Upper lobe of right lung (tissue), 1 donor: ENCODE data around the gene B3GNT8. TPM values are rescaled to one million over a fixed set of nuclear protein-coding genes. Genes with fewer than 3 reads are reported as not detected.

ENCODE experiments used
- ATAC-seq: fragments of 200-7000 bp; cut with Tn5 transposase; one replicate; pipeline ENCODE4 v1.9.1; 2020; ENCODE audit warnings: mild to moderate bottlenecking, moderate library complexity
- DNase-seq: peaks from one replicate; pipeline ENCODE4 v3.0.0-alpha.2; 2020
- H3K27ac ChIP-seq: fragments of 200-600 bp; one replicate; pipeline ENCODE4 v1.8.0; 2022
- H3K27me3 ChIP-seq: fragments of 200-600 bp; one replicate; pipeline ENCODE4 v1.8.0; 2022; ENCODE audit warnings: mild to moderate bottlenecking
- H3K36me3 ChIP-seq: fragments of 200-600 bp; one replicate; pipeline ENCODE4 v1.8.0; 2022
- H3K4me1 ChIP-seq: fragments of 200-600 bp; one replicate; pipeline ENCODE4 v1.8.0; 2022
- H3K4me3 ChIP-seq: fragments of 200-600 bp; one replicate; pipeline ENCODE4 v1.8.0; 2022; ENCODE audit warnings: mild to moderate bottlenecking
- H3K9me3 ChIP-seq: fragments of 200-600 bp; one replicate; pipeline ENCODE4 v1.8.0; 2022
- intact Hi-C: fragments of 100-400 bp; cut with DNase I; formaldehyde crosslinking; loops from one replicate; pipeline ENCODE4 v1.11.0; 2022
- total RNA-seq: library from RNA; stranded (reverse); fragmentation: NEBNext Ultra II Directional; extraction: Animal tissue kit (Norgen Biotek cat#: 25700); gene quantifications from one replicate; pipeline ENCODE4 v1.2.1, GENCODE V29; 2021
- TF ChIP-seq, protein P1 (sequence below): fragments of 200-600 bp; IDR thresholded peaks from one replicate; pipeline ENCODE4 v1.8.0; 2022; ENCODE audit warnings: antibody characterized with exemption
- donor health status: DM: no; HTN: yes; CAD: no; lungs with severe emphysema.

The B3GNT8 gene
- total RNA-seq, 1 donor from 2014 or later: 31.3 TPM

DNA sequence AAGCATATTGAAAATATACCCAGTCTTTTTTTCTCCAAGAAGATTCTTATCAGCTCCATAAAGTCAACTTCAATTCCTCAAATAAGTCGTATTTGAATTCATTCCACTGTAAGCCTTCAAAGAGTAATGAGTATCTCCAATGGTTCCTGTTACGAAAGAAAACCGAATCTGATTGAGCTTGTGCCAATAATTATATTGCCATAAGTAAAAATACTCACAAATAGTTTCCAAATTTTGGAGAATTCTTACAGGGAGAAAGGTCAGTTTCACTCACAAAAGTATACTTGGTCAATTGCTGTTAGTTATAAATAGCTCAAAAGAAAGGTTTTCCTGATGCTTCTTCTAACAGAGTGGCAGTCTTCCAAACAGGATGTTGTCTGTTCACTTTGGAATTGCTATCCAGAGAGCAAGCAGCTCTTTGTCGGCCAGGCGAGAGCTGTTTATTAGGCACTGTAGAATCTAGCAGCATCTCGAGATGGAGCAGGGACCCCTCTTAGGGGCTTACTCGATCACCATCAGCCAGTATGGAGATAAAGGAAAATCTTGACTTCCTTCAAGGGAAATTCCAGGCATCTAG is 29.3 kb upstream of the B3GNT8 start:
- H3K4me1 ChIP-seq: peaks cover 16% of the 10 kb centered on the region
- no peaks in the 10 kb centered on the region for H3K27me3 ChIP-seq
- H3K9me3 ChIP-seq: no peaks in the 10 kb centered on the region
- ATAC-seq (no peak), DNase-seq (no peak)
- H3K27ac ChIP-seq: no peak overlapping the region
- TF ChIP-seq, protein P1, sequence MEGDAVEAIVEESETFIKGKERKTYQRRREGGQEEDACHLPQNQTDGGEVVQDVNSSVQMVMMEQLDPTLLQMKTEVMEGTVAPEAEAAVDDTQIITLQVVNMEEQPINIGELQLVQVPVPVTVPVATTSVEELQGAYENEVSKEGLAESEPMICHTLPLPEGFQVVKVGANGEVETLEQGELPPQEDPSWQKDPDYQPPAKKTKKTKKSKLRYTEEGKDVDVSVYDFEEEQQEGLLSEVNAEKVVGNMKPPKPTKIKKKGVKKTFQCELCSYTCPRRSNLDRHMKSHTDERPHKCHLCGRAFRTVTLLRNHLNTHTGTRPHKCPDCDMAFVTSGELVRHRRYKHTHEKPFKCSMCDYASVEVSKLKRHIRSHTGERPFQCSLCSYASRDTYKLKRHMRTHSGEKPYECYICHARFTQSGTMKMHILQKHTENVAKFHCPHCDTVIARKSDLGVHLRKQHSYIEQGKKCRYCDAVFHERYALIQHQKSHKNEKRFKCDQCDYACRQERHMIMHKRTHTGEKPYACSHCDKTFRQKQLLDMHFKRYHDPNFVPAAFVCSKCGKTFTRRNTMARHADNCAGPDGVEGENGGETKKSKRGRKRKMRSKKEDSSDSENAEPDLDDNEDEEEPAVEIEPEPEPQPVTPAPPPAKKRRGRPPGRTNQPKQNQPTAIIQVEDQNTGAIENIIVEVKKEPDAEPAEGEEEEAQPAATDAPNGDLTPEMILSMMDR: no peak
- H3K36me3 ChIP-seq: no peaks in the 10 kb centered on the region
- intact Hi-C loops: no loop called here
- no peak overlapping the region for H3K4me3 ChIP-seq

DNA sequence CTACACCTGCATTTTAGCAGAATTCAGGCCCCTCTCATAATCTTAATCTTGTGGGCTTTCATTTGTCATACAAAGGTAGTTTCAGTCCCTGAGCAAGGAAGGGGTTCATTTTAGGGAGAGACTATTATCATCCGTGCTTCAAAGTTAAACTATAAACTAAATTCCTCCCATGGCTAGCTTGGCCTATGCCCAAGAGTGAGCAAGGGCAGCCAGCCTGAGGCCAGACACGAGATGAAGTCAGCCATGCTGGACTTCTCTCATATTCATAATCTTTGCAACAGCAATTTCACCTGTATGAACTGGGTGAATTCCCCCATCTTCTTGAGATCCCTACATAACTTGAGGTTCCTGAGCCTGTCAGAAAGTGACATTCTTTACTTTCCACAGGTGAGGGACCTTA is 28.8 kb upstream of the B3GNT8 start:
- peaks cover 16% of the 10 kb centered on the region for H3K4me1 ChIP-seq
- H3K4me3 ChIP-seq: no peak overlapping the region
- no peaks in the 10 kb centered on the region for H3K27me3 ChIP-seq
- no peaks in the 10 kb centered on the region for H3K36me3 ChIP-seq
- no peak for ATAC-seq
- DNase-seq: no peak
- TF ChIP-seq, protein P1: no peak
- H3K27ac ChIP-seq: no peak overlapping the region
- intact Hi-C loops: no loop called here
- H3K9me3 ChIP-seq: no peaks in the 10 kb centered on the region

DNA sequence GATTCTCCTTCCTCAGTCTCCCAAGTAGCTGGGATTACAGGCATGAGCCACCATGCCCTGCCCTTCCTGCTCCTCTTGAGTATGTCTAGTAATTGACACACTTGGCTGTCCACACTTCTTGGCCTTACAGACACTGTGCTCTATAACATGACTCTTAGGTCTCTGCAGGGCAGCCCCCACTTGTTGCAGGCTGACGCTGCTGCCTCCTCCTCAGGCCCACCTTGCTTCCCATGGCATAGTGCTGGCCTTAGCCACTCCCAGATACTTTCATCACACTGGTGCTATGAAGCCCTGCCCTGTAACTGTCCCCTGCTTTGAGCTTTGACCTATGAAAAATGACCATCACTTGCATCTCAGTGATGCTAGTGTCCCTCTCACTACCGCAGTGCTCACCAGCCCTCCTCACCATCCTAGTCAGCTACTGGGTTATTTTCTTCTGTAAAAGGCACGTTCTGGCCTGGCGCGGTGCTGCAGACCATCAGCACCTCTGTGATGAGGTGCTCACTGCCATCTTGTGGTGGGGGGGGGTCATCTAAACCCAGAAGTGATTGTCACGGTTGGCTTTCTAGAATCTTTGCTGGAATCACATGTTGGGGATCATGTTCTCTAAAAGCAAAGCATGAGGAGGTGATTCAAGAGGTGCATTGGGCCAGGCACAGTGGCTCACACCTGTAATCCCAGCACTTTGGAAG is 25.6 kb upstream of the B3GNT8 start:
- Histone ChIP-seq H3K4me3 (no peak overlapping the region), H3K36me3 (no peaks in the 10 kb centered on the region), H3K4me1 (peaks cover 16% of the 10 kb centered on the region), H3K27ac (no peak overlapping the region), H3K9me3 (no peaks in the 10 kb centered on the region), H3K27me3 (no peaks in the 10 kb centered on the region)
- ATAC-seq (no peak), DNase-seq (no peak)
- intact Hi-C loops: no loop called here
- TF ChIP-seq, protein P1: no peak

DNA sequence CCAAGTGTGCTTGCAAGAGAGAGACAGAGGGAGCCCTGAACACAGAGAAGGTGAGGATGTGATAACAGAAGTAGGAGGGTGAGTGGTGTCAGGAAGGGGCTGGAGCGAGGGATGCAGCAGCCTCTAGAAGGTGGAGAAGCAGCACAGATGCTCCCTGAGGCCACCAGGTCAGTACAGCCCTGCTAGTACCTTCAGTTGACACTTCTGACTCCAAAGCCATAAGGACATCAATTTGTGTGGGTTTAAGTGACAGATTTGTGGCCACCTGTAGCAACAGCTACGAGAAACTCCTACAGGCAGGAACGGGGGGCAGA is 22.6 kb upstream of the B3GNT8 start:
- no peak for ATAC-seq
- TF ChIP-seq, protein P1: no peak
- intact Hi-C loops: loop anchor here (10.0 kb wide), 1 partner anchor 125 kb away; the partner anchor contains the start of gene CEACAM21
- H3K27me3 ChIP-seq: no peaks in the 10 kb centered on the region
- H3K9me3 ChIP-seq: no peaks in the 10 kb centered on the region
- no peak overlapping the region for H3K4me3 ChIP-seq
- H3K27ac ChIP-seq: no peak overlapping the region
- no peaks in the 10 kb centered on the region for H3K36me3 ChIP-seq
- no peak for DNase-seq
- no peaks in the 10 kb centered on the region for H3K4me1 ChIP-seq

DNA sequence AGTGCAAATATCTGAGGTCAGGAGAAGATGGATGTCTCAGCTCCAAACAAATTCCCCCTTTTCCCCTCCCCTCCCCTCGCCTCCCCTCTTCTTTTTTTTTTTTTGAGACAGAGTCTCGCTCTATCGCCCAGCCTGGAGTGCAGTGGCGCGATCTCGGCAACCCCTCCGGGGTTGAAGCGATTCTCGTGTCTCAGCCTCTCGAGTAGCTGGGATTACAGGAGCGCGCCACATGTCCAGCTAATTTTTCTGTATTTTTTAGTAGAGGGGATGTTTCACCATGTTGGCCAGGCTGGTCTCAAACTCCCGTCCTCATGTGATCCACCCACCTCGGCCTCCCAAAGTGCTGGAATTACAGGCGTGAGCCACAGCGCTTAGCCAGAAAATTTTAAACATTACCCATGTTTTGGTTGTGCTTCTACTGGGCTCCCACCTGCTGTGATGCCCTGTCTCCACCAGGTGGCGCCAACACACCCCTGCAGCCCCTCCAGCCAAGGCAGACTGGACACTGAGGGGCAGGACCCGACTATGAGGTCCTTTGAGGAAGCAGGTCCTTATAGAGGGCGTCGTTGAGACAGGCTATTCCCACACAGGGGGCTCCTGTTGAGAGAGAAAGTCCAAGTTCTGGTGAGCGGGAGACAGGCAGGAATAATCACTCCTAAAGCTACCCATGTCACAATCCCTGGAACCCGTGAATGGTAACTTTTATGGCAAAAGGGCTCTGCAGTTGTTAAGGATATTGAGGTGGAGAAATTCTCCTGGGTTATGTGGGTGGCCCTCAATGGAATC is 22.1 kb upstream of the B3GNT8 start:
- no peaks in the 10 kb centered on the region for H3K27me3 ChIP-seq
- TF ChIP-seq, protein P1: peak; percentile 100
- no peak overlapping the region for H3K27ac ChIP-seq
- no peaks in the 10 kb centered on the region for H3K9me3 ChIP-seq
- peak; percentile 86 for DNase-seq
- intact Hi-C loops: loop anchor here (10.0 kb wide), 1 partner anchor 126 kb away; the partner anchor contains the start of gene CEACAM21
- H3K36me3 ChIP-seq: no peaks in the 10 kb centered on the region
- ATAC-seq: peak; percentile 98
- H3K4me1 ChIP-seq: no peaks in the 10 kb centered on the region
- H3K4me3 ChIP-seq: peak overlapping the region; percentile 6
